H1 (cell line): Measurements from ENCODE around the gene GNAI2. TPM values are rescaled to one million over a fixed set of nuclear protein-coding genes. Genes with fewer than 3 reads are reported as not detected.

Source experiments
- CTCF ChIA-PET: fragments of 300-600 bp; sonication (Branson Sonifier 250); formaldehyde crosslinking; loops from one replicate; lab custom pipeline; 2021; ENCODE audit not compliant: partially characterized antibody; lab: Charles Lee
- POLR2A ChIA-PET: fragments of 300-600 bp; sonication (Branson Sonifier 250); formaldehyde crosslinking; loops from one replicate; lab custom pipeline; 2021; ENCODE audit warnings: inconsistent platforms; ENCODE audit not compliant: partially characterized antibody; lab: Charles Lee
- DNase-seq, 2 experiments: peaks; one replicate each; pipeline versions ENCODE4 v3.0.0 to v3.0.0-alpha.2; 2010 to 2022; ENCODE audit warnings: low spot score in 2 of 2, low read depth in 1 of 2, mixed read lengths in 1 of 2
- FAIRE-seq: peaks from 2 replicates; lab custom pipeline; 2011; peaks lifted over from hg19 to GRCh38; lab: Jason Lieb, UNC
- H2AFZ ChIP-seq: 2 replicates; pipeline ENCODE4 v1.8.1; 2012; ENCODE audit warnings: low read length, inconsistent platforms
- H2AK5ac ChIP-seq: 2 replicates; pipeline ENCODE4 v1.6.1; 2013; ENCODE audit warnings: low read depth, low read length
- H2BK120ac ChIP-seq: replicated peaks from 2 replicates; pipeline ENCODE3; 2013; ENCODE audit warnings: low read depth, low read length, inconsistent platforms
- H2BK12ac ChIP-seq: 2 replicates; pipeline ENCODE4 v1.6.1; 2013; ENCODE audit warnings: low read depth, low read length
- H2BK15ac ChIP-seq: 2 replicates; pipeline ENCODE4 v1.6.1; 2013; ENCODE audit warnings: low read length
- H2BK20ac ChIP-seq: 2 replicates; pipeline ENCODE4 v1.6.1; 2013; ENCODE audit warnings: low read length
- H2BK5ac ChIP-seq: 2 replicates; pipeline ENCODE4 v1.6.1; 2013; ENCODE audit warnings: low read depth, low read length
- H3K14ac ChIP-seq: 2 replicates; pipeline ENCODE4 v1.6.1; 2013; ENCODE audit warnings: inconsistent platforms; ENCODE audit not compliant: insufficient read length
- H3K18ac ChIP-seq: 2 replicates; pipeline ENCODE4 v1.6.1; 2013; ENCODE audit warnings: low read length; ENCODE audit errors: extremely low read depth
- H3K23ac ChIP-seq: 2 replicates; pipeline ENCODE4 v1.6.1; 2013; ENCODE audit warnings: inconsistent platforms; ENCODE audit not compliant: insufficient read length
- H3K23me2 ChIP-seq: 2 replicates; pipeline ENCODE4 v1.6.1; 2013; ENCODE audit warnings: low read depth, low read length
- H3K27ac ChIP-seq: 2 replicates; pipeline ENCODE4 v1.6.1; 2011; ENCODE audit warnings: low read depth, low read length, inconsistent platforms
- H3K27me3 ChIP-seq, 4 experiments: replicated peaks in 1 of 4; 1 replicate in 1 of 4; 2 replicates in 3 of 4; pipeline versions ENCODE4 v1.6.1 to v1.8.1; 2011 to 2013; ENCODE audit warnings: low read length in 3 of 4, mild to moderate bottlenecking in 3 of 4, inconsistent platforms in 2 of 4, mixed read lengths in 2 of 4, moderate library complexity in 1 of 4; ENCODE audit not compliant: control insufficient read depth in 3 of 4, insufficient read depth in 3 of 4; ENCODE audit errors: extremely low read depth in 1 of 4
- H3K36me3 ChIP-seq, 4 experiments: 2 replicates each; pipeline versions ENCODE4 v1.6.1 to v1.8.1; 2011 to 2013; ENCODE audit warnings: mild to moderate bottlenecking in 4 of 4, low read length in 3 of 4, moderate library complexity in 2 of 4, control low read depth in 1 of 4, inconsistent platforms in 1 of 4; ENCODE audit not compliant: insufficient read depth in 4 of 4, control insufficient read depth in 2 of 4
- H3K4ac ChIP-seq: replicated peaks from 2 replicates; pipeline ENCODE3; 2013; ENCODE audit warnings: low read length, low read depth, mixed read lengths, inconsistent platforms; ENCODE audit not compliant: insufficient read length
- H3K4me1 ChIP-seq, 4 experiments: replicated peaks in 1 of 4; 1 replicate in 1 of 4; 2 replicates in 3 of 4; pipeline versions ENCODE4 v1.6.1 to v1.8.1; 2011 to 2013; ENCODE audit warnings: low read length in 3 of 4, inconsistent platforms in 2 of 4, mixed read lengths in 1 of 4; ENCODE audit not compliant: insufficient read depth in 4 of 4, control insufficient read depth in 3 of 4
- H3K4me2 ChIP-seq, 2 experiments: 2 replicates each; pipeline versions ENCODE4 v1.6.1 to v1.8.1; 2011 to 2013; ENCODE audit warnings: low read depth in 2 of 2, low read length in 2 of 2, control low read depth in 1 of 2, inconsistent platforms in 1 of 2, mild to moderate bottlenecking in 1 of 2; ENCODE audit not compliant: insufficient read depth in 1 of 2
- H3K4me3 ChIP-seq, 4 experiments: fragments of 200-600, 300-600 bp in 1 of 4; sonication (generic), shearing (Covaris generic), sonication (Bioruptor Twin) in 1 of 4; 2 replicates each; pipeline versions ENCODE4 v1.5.1 to v1.8.1; 2011 to 2016; ENCODE audit warnings: low read length in 4 of 4, low read depth in 3 of 4, control low read depth in 2 of 4, inconsistent platforms in 2 of 4, mild to moderate bottlenecking in 2 of 4, mixed read lengths in 1 of 4, moderate library complexity in 1 of 4; ENCODE audit not compliant: insufficient read depth in 2 of 4; ENCODE audit errors: extremely low read depth in 1 of 4
- H3K56ac ChIP-seq: replicated peaks from 2 replicates; pipeline ENCODE3; 2013; ENCODE audit warnings: low read depth, mild to moderate bottlenecking, mixed read lengths, low read length, inconsistent platforms; ENCODE audit not compliant: insufficient read length
- H3K79me1 ChIP-seq: 2 replicates; pipeline ENCODE4 v1.6.1; 2013; ENCODE audit warnings: low read depth, low read length, control low read depth
- H3K79me2 ChIP-seq, 2 experiments: 2 replicates each; pipeline versions ENCODE4 v1.6.1 to v1.8.1; 2012 to 2013; ENCODE audit warnings: low read length in 2 of 2, mild to moderate bottlenecking in 2 of 2, inconsistent platforms in 1 of 2; ENCODE audit not compliant: insufficient read depth in 2 of 2, control insufficient read depth in 1 of 2
- H3K9ac ChIP-seq, 4 experiments: replicated peaks in 1 of 4; 1 replicate in 1 of 4; 2 replicates in 3 of 4; pipeline versions ENCODE4 v1.6.1 to v1.8.1; 2011 to 2013; ENCODE audit warnings: low read depth in 3 of 4, low read length in 3 of 4, control low read depth in 2 of 4, mild to moderate bottlenecking in 2 of 4, moderate library complexity in 2 of 4, inconsistent platforms in 1 of 4; ENCODE audit errors: extremely low read depth in 1 of 4
- H3K9me3 ChIP-seq, 2 experiments: 2 replicates each; pipeline versions ENCODE4 v1.6.1 to v1.8.1; 2012 to 2013; ENCODE audit warnings: mild to moderate bottlenecking in 2 of 2, moderate library complexity in 2 of 2, control low read depth in 1 of 2, inconsistent platforms in 1 of 2, low read depth in 1 of 2, low read length in 1 of 2, mixed read lengths in 1 of 2; ENCODE audit not compliant: insufficient read depth in 2 of 2
- H4K20me1 ChIP-seq, 2 experiments: replicated peaks in 1 of 2; 2 replicates each; pipeline versions ENCODE3 to v1.8.1; 2011 to 2013; ENCODE audit warnings: inconsistent platforms in 2 of 2, low read length in 2 of 2, mild to moderate bottlenecking in 1 of 2; ENCODE audit not compliant: insufficient read depth in 2 of 2, control insufficient read depth in 1 of 2
- H4K5ac ChIP-seq: 2 replicates; pipeline ENCODE4 v1.6.1; 2013; ENCODE audit warnings: low read length, low read depth, mixed read lengths, inconsistent platforms; ENCODE audit not compliant: insufficient read length
- H4K8ac ChIP-seq: 2 replicates; pipeline ENCODE4 v1.8.0; 2013; ENCODE audit warnings: mild to moderate bottlenecking, moderate library complexity, low read length, inconsistent platforms; ENCODE audit not compliant: insufficient read depth; ENCODE audit errors: extremely low read depth
- H4K91ac ChIP-seq: replicated peaks from 2 replicates; pipeline ENCODE3; 2013; ENCODE audit warnings: low read length, mixed read lengths, inconsistent platforms; ENCODE audit not compliant: insufficient read length
- POLR2AphosphoS5 ChIP-seq: IDR thresholded peaks from 2 replicates; pipeline ENCODE4 v1.6.1; 2011; ENCODE audit warnings: low read depth, low read length
- RAD21 ChIP-seq, 2 experiments: IDR thresholded peaks in 1 of 2; conservative IDR thresholded peaks in 1 of 2; 2 replicates each; pipeline ENCODE4 v1.6.1; 2011; ENCODE audit warnings: low read depth in 2 of 2, low read length in 2 of 2, improper control_type of control experiment in 1 of 2, inconsistent platforms in 1 of 2, mild to moderate bottlenecking in 1 of 2, moderate library complexity in 1 of 2
- SAP30 ChIP-seq: fragments of 300-600 bp; sonication (generic); IDR thresholded peaks from 2 replicates; pipeline ENCODE4 v1.7.1; 2012; ENCODE audit warnings: low read length, moderate library complexity, mild to moderate bottlenecking, inconsistent platforms; ENCODE audit not compliant: insufficient read depth, insufficient replicate concordance
- TAF1 ChIP-seq: IDR thresholded peaks from 2 replicates; pipeline ENCODE4 v1.6.1; 2011; ENCODE audit warnings: mild to moderate bottlenecking, low read depth, low read length
- WGBS, 2 experiments: shearing (Covaris generic) in 1 of 2; methylation state at CpG; one replicate each; pipeline versions ENCODE4 v1.1.6 to v1.1.7; 2013 to 2015; ENCODE audit warnings: low lambda C conversion rate in 2 of 2, mixed read lengths in 2 of 2, inconsistent platforms in 1 of 2, low coverage in 1 of 2, missing lambda C conversion rate in 1 of 2; ENCODE audit not compliant: insufficient replicate concordance in 2 of 2, insufficient coverage in 1 of 2, insufficient read length in 1 of 2; ENCODE audit errors: extremely low coverage in 1 of 2, missing lambda C conversion rate in 1 of 2; 5-methylcytosine and 5-hydroxymethylcytosine counted together
- polyA plus RNA-seq, 7 experiments: library from polyadenylated mRNA; depleted of rRNA in 3 of 7; stranded (reverse) in 5 of 7; unstranded in 2 of 7; fragments of >200 nt in 5 of 7; fragments of 200-250 nt in 2 of 7; gene quantifications; 1 replicate in 5 of 7; 2 replicates in 1 of 7; 4 replicates in 1 of 7; pipeline versions ENCODE4 v1.2.1 to v1.2.3, GENCODE V29; 2011 to 2013; ENCODE audit warnings: missing spikeins in 2 of 7, mixed read lengths in 2 of 7
- total RNA-seq: library from RNA; stranded (reverse); fragmentation: NEBNext Ultra II Directional; extraction: Animal tissue kit (Norgen Biotek cat#: 25700); gene quantifications from 2 replicates; pipeline ENCODE4 v1.2.1, GENCODE V29; 2021

The GNAI2 gene
- total and polyA plus RNA-seq, 2 of the 8 experiments (the other 6 are each of a cell fraction or from before 2014, with no cell fraction given) = 168 to 539 TPM

GRCh38 chr3:50286322-50287227 is 50.6 kb downstream of the GNAI2 start:
- Histone ChIP-seq H3K56ac (no peak overlapping the region), H2AK5ac (no peak overlapping the region), H3K23ac (no peak overlapping the region), H4K91ac (no peak overlapping the region), H3K27ac (no peak overlapping the region), H2BK5ac (no peak overlapping the region), H3K79me1 (peaks cover 6% of the 10 kb centered on the region; the same call in 1 of the 2 replicates), H3K4me3 (no peak overlapping the region), H2AFZ (no peak overlapping the region), H3K4ac (no peak overlapping the region), H3K9ac (no peak overlapping the region), H3K9me3 (no peaks in the 10 kb centered on the region), H3K18ac (no peak overlapping the region), H3K14ac (no peak overlapping the region), H3K27me3 (no peaks in the 10 kb centered on the region; a peak in 1 of 7 replicates), H3K23me2 (peaks cover 5% of the 10 kb centered on the region), H3K79me2 (peaks cover 0 to 12% of the 10 kb centered on the region in 2 experiments; a peak in 3 of 4 replicates), H3K4me1 (peaks cover 0 to under 1% (median under 1%) of the 10 kb centered on the region in 4 experiments; a peak in 3 of 7 replicates), H2BK12ac (no peak overlapping the region), H4K20me1 (peaks cover 0 to 13% of the 10 kb centered on the region in 2 experiments), H3K4me2 (no peak overlapping the region), H2BK120ac (no peak overlapping the region), H3K36me3 (peaks cover 16 to 29% (median 22%) of the 10 kb centered on the region in 4 experiments), H4K8ac (no peak overlapping the region), H2BK15ac (no peak overlapping the region), H2BK20ac (no peak overlapping the region), H4K5ac (no peak overlapping the region)
- no peak for FAIRE-seq
- ChIA-PET POLR2A (interaction anchor here (1.7 to 6.8 kb wide), 2 partner anchors 8 to 16 kb away, joined by 3 to 122 read pairs; partner anchors contain the start of gene LSMEM2), CTCF (interaction anchor here (0.5 to 2.0 kb wide), 5 partner anchors 7 to 328 kb away, joined by 3 to 7 read pairs (median 5); no protein-coding TSS in a partner anchor)
- WGBS, 2 experiments = 95% methylated on average over 28 of the region's 28 CpGs; no CpG with 5 or more reads in 1 of the 2 experiments
- no peak for DNase-seq
- TF ChIP-seq RAD21 (IDR thresholded peaks at IDR 0.05 in 1 of 2, conservative IDR thresholded peaks at IDR 0.05 in 1 of 2; ENCODE audit: low read depth in 2 of 2, low read length in 2 of 2) (no peak), POLR2AphosphoS5 (no peak), TAF1 (no peak), SAP30 (no peak)
